Smooth muscle cell (in vitro differentiated cells): ENCODE measurements around the gene C18orf32. TPM values are rescaled to one million over a fixed set of nuclear protein-coding genes. Genes with fewer than 3 reads are reported as not detected.
A peak's percentile ranks its signal among the peaks of the same experiment; 100 is the strongest.
"Not testable (repeated sequence)": the region's sequence is repeated elsewhere in the genome, so short reads cannot be mapped to it uniquely, and the experiment has no call there.

Experiments
- DNase-seq: peaks from one replicate; lab custom pipeline; 2025; ENCODE audit not compliant: unreplicated experiment; lab: John Stamatoyannopoulos, UW
- H2AFZ ChIP-seq: fragments of 200-600 bp; sonication (generic); 2 replicates; pipeline ENCODE4 v1.6.0; 2016; ENCODE audit warnings: antibody characterized with exemption, low read depth, mild to moderate bottlenecking
- H3F3A ChIP-seq: fragments of 200-600 bp; sonication (generic); 2 replicates; pipeline ENCODE4 v1.6.0; 2017; ENCODE audit warnings: antibody characterized with exemption, low read depth
- H3K27ac ChIP-seq: fragments of 200-600 bp; sonication (generic); 2 replicates; pipeline ENCODE4 v1.5.1; 2016; ENCODE audit warnings: low read depth, mild to moderate bottlenecking
- H3K27me3 ChIP-seq: fragments of 200-600 bp; sonication (generic); 2 replicates; pipeline ENCODE4 v1.6.1; 2016; ENCODE audit warnings: low read depth, mild to moderate bottlenecking
- H3K36me3 ChIP-seq: fragments of 200-600 bp; sonication (generic); 2 replicates; pipeline ENCODE4 v1.5.1; 2016; ENCODE audit warnings: low read depth
- H3K4me1 ChIP-seq: fragments of 200-600 bp; sonication (generic); 2 replicates; pipeline ENCODE4 v1.5.1; 2016; ENCODE audit warnings: low read depth
- H3K4me2 ChIP-seq: fragments of 200-600 bp; sonication (generic); 2 replicates; pipeline ENCODE4 v1.6.0; 2016; ENCODE audit warnings: mild to moderate bottlenecking
- H3K4me3 ChIP-seq: fragments of 200-600 bp; sonication (generic); 2 replicates; pipeline ENCODE4 v1.5.1; 2016; ENCODE audit warnings: mild to moderate bottlenecking
- H3K79me2 ChIP-seq: fragments of 200-600 bp; sonication (generic); 2 replicates; pipeline ENCODE4 v1.6.0; 2016; ENCODE audit warnings: low read depth, mild to moderate bottlenecking
- H3K9ac ChIP-seq: fragments of 200-600 bp; sonication (generic); 2 replicates; pipeline ENCODE4 v1.6.0; 2016; ENCODE audit warnings: low read depth
- H3K9me3 ChIP-seq: fragments of 200-600 bp; sonication (generic); replicated peaks from 2 replicates; pipeline ENCODE4 v1.5.1; 2016; ENCODE audit warnings: low read depth
- H4K20me1 ChIP-seq: fragments of 200-600 bp; sonication (generic); 2 replicates; pipeline ENCODE4 v1.6.0; 2016; ENCODE audit warnings: low read depth
- WGBS: methylation state at CpG from one replicate; pipeline ENCODE4 v1.1.7; 2016; ENCODE audit warnings: low lambda C conversion rate; 5-methylcytosine and 5-hydroxymethylcytosine counted together
- polyA plus RNA-seq: library from polyadenylated mRNA; unstranded; fragments of >200 nt; fragmentation: Nextera tagmentation; extraction: Ambion mirVana; gene quantifications from 2 replicates; pipeline ENCODE4 v1.2.1, GENCODE V29; 2016
- total RNA-seq: library from RNA; depleted of rRNA; stranded (reverse); fragments of >200 nt; gene quantifications from 2 replicates; pipeline ENCODE4 v1.2.3, GENCODE V29; 2014
- TF ChIP-seq, protein P1 (sequence below): fragments of 200-600 bp; sonication (generic); IDR thresholded peaks from 2 replicates; pipeline ENCODE4 v1.5.1; 2017; ENCODE audit warnings: borderline replicate concordance, mild to moderate bottlenecking, antibody characterized with exemption; ENCODE audit not compliant: insufficient read depth, poor library complexity, severe bottlenecking

The C18orf32 gene
- total and polyA plus RNA-seq, 2 experiments from 2014 or later, result 74.9 to 87.2 TPM

- no peak for DNase-seq
- Histone ChIP-seq H3K4me3 (no peak overlapping the region), H3K9me3 (no peaks in the 10 kb centered on the region), H4K20me1 (no peaks in the 10 kb centered on the region), H2AFZ (no peak overlapping the region), H3K4me1 (no peaks in the 10 kb centered on the region), H3K36me3 (peaks cover 1% of the 10 kb centered on the region), H3K9ac (no peak overlapping the region), H3K27ac (peak overlapping the region; percentile 71), H3K4me2 (peak overlapping the region; percentile 53), H3K79me2 (no peaks in the 10 kb centered on the region), H3K27me3 (no peaks in the 10 kb centered on the region), H3F3A (no peaks in the 10 kb centered on the region)
- WGBS, result 75% methylated on average over 11 of the region's 11 CpGs
- TF ChIP-seq, protein P1, sequence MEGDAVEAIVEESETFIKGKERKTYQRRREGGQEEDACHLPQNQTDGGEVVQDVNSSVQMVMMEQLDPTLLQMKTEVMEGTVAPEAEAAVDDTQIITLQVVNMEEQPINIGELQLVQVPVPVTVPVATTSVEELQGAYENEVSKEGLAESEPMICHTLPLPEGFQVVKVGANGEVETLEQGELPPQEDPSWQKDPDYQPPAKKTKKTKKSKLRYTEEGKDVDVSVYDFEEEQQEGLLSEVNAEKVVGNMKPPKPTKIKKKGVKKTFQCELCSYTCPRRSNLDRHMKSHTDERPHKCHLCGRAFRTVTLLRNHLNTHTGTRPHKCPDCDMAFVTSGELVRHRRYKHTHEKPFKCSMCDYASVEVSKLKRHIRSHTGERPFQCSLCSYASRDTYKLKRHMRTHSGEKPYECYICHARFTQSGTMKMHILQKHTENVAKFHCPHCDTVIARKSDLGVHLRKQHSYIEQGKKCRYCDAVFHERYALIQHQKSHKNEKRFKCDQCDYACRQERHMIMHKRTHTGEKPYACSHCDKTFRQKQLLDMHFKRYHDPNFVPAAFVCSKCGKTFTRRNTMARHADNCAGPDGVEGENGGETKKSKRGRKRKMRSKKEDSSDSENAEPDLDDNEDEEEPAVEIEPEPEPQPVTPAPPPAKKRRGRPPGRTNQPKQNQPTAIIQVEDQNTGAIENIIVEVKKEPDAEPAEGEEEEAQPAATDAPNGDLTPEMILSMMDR, result no peak
These were observed 10.2 kb downstream of the C18orf32 start for GRCh38 chr18:49476664-49477411.

GRCh38 chr18:49474935-49475334 is 12.1 kb downstream of the C18orf32 start:
- not testable (repeated sequence) for H3K79me2 ChIP-seq, H4K20me1 ChIP-seq, H2AFZ ChIP-seq, DNase-seq, H3K4me3 ChIP-seq, H3K9me3 ChIP-seq, H3K9ac ChIP-seq, H3K4me1 ChIP-seq, H3F3A ChIP-seq, H3K27me3 ChIP-seq, H3K4me2 ChIP-seq, H3K36me3 ChIP-seq, H3K27ac ChIP-seq
- 98% methylated on average over 6 of the region's 6 CpGs for WGBS

DNA sequence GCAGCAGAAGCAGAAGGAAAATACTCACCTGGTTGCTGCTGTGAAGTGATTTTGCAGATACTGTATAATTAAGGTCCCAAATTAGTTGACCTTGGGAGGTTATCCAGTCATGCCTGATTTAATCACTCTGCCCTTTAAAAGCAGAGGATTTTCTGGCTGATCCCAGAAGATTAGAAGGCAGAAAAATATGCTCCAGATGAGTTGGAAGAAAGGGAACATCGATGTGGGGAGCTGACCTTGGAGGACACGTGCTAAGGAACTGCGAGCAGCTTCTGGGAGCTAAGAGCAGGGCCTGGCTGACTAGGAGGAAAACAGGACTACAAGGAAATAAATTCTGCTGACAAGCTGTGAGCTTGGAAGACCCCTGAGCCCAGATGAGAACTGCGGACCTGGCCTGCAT is 13.3 kb downstream of the C18orf32 start:
- H3K9ac ChIP-seq, result no peak overlapping the region
- no peaks in the 10 kb centered on the region for H3K27me3 ChIP-seq
- H4K20me1 ChIP-seq, result no peaks in the 10 kb centered on the region
- no peaks in the 10 kb centered on the region for H3F3A ChIP-seq
- no peak overlapping the region for H3K4me3 ChIP-seq
- H3K36me3 ChIP-seq, result no peaks in the 10 kb centered on the region
- H3K4me2 ChIP-seq, result no peak overlapping the region
- no peak overlapping the region for H3K27ac ChIP-seq
- H3K4me1 ChIP-seq, result no peaks in the 10 kb centered on the region
- 74% methylated on average over 4 of the region's 4 CpGs for WGBS
- TF ChIP-seq, protein P1, result no peak
- no peak overlapping the region for H2AFZ ChIP-seq
- DNase-seq, result no peak
- no peaks in the 10 kb centered on the region for H3K9me3 ChIP-seq
- no peaks in the 10 kb centered on the region for H3K79me2 ChIP-seq

- Histone ChIP-seq H3K36me3 (no peaks in the 10 kb centered on the region), H3K27me3 (no peaks in the 10 kb centered on the region), H3K4me3 (no peak overlapping the region), H3K4me2 (no peak overlapping the region), H3K9me3 (no peaks in the 10 kb centered on the region), H3K4me1 (no peaks in the 10 kb centered on the region), H2AFZ (no peak overlapping the region), H3K27ac (no peak overlapping the region), H4K20me1 (no peaks in the 10 kb centered on the region), H3K79me2 (no peaks in the 10 kb centered on the region), H3F3A (no peaks in the 10 kb centered on the region), H3K9ac (no peak overlapping the region)
- 84% methylated on average over 3 of the region's 3 CpGs for WGBS
- TF ChIP-seq, protein P1, result no peak
- no peak for DNase-seq
These were observed 14.6 kb downstream of the C18orf32 start for GRCh38 chr18:49472459-49472858.
